ENCODE results near the gene KCNK3.

KCNK3 gene

DNA sequence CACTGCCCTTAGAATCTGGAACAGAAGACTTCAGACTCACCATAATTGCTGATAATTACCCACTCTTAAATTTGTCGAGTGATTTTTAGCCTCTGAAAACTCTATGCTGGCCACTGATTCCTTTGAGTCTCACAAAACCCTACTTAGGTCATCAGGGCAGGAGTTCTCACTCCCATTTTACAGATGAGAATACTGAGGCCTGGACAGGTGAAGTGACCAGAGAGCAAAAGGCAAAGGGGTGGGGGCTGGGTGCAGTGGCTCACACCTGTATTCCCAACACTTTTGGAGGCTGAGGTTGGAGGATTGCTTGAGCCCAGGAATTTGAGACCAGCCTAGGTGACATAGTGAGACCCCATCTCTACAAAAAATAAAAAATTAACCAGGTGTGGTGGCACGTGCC lies 36.8 kb downstream of the KCNK3 start:
- no peak overlapping the region for H3K4me3 ChIP-seq (ENCODE audit: low read length)
- H3K27ac ChIP-seq (ENCODE audit: low read length), result no peak overlapping the region
- H3K27me3 ChIP-seq (ENCODE audit: insufficient read depth, low read length), result no peaks in the 10 kb centered on the region
- no peaks in the 10 kb centered on the region for H3K36me3 ChIP-seq (ENCODE audit: insufficient read depth, low read depth, low read length)
- H3K9ac ChIP-seq (ENCODE audit: low read depth, low read length), result no peak overlapping the region
- no peaks in the 10 kb centered on the region for H3K4me1 ChIP-seq (ENCODE audit: insufficient read depth, low read length)
- H3K9me3 ChIP-seq (ENCODE audit: insufficient read depth, low read depth, low read length), result no peaks in the 10 kb centered on the region

DNA sequence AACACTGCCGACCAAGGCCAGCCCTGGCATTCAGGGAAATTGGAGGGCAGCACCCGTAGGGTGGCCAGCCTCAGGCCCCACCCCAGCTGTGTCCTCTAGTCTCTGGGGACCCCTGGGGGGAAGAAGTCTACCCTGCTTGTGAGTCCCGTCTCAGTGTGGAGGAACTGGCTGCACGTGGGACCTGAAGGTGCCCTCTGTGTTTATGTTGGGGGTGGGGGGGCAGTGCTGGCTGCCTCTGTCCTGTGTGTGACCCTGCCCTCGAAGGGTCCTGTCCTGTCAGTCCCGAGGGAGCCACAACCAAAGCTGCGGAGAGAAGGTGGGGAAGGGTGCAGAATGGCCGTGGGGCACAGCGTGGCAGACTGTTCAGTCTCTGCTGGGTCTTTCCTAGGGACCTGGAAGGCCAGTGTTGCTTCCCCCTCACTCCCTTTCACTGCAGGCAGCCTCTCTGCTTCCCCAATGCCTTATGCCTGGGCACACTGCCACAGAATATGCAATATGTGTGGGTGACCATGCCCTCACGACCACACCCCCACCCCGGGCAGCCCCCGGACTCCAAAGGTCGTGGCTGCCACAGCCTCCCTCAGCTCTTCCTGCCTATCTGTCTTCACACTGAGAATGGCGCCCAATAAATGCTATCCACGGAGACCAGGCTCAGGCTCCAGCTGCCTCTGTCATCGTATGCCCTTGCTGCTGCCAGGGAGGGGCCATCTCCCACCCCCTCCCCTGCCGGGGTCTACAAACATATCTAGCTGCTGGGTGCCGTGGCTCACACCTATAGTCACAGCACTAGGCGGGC lies 38.2 kb downstream of the KCNK3 start:
- Histone ChIP-seq H3K4me1 (ENCODE audit: insufficient read depth, low read length) (no peaks in the 10 kb centered on the region), H3K27ac (ENCODE audit: low read length) (no peak overlapping the region), H3K9me3 (ENCODE audit: insufficient read depth, low read depth, low read length) (no peaks in the 10 kb centered on the region), H3K27me3 (ENCODE audit: insufficient read depth, low read length) (no peaks in the 10 kb centered on the region), H3K9ac (ENCODE audit: low read depth, low read length) (no peak overlapping the region), H3K36me3 (ENCODE audit: insufficient read depth, low read depth, low read length) (no peaks in the 10 kb centered on the region), H3K4me3 (ENCODE audit: low read length) (no peak overlapping the region)

DNA sequence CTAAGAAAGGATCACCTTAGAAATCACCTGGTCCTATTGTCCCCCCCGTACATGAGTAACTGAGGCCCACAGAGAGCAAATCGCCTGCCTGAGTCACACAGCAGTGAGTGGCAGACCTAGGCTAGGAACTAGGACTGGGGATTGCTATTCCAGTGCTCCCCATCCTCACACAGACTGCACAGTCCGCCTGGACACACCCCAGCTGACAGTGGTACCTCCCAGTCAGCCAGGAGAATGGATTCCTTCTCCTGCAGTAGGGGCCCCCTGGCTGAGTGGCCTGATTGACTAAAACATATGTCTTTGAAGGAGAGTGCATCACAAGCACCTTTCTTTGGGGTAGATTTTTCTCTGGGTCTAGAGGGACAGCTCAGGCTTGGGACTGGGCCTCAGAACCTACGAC lies 39.2 kb downstream of the KCNK3 start:
- Histone ChIP-seq H3K4me3 (ENCODE audit: low read length) (no peak overlapping the region), H3K9ac (ENCODE audit: low read depth, low read length) (no peak overlapping the region), H3K27ac (ENCODE audit: low read length) (no peak overlapping the region), H3K9me3 (ENCODE audit: insufficient read depth, low read depth, low read length) (no peaks in the 10 kb centered on the region), H3K36me3 (ENCODE audit: insufficient read depth, low read depth, low read length) (no peaks in the 10 kb centered on the region), H3K4me1 (ENCODE audit: insufficient read depth, low read length) (no peaks in the 10 kb centered on the region), H3K27me3 (ENCODE audit: insufficient read depth, low read length) (no peaks in the 10 kb centered on the region)

DNA sequence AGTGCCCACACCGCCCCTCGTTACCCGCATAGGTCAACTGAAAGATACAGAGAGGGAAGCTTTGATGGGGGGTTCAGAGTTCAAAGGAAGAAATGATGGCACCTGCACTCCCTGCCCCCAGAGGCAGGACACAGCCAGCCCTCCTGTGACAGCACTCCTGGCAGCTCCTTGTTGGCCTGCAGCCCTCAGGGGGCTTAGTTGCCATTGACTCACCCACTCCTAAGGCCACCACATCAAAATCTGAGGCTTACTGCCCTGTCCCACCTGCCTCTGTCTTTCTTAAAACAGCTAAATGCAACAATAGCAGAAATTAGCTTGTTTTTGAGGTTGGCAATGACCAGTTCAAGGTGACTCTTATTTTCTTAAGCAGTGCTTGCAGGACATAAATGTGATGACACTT lies 39.9 kb downstream of the KCNK3 start:
- H3K9ac ChIP-seq (ENCODE audit: low read depth, low read length), result no peak overlapping the region
- H3K27me3 ChIP-seq (ENCODE audit: insufficient read depth, low read length), result no peaks in the 10 kb centered on the region
- H3K27ac ChIP-seq (ENCODE audit: low read length), result no peak overlapping the region
- no peaks in the 10 kb centered on the region for H3K9me3 ChIP-seq (ENCODE audit: insufficient read depth, low read depth, low read length)
- H3K36me3 ChIP-seq (ENCODE audit: insufficient read depth, low read depth, low read length), result no peaks in the 10 kb centered on the region
- no peak overlapping the region for H3K4me3 ChIP-seq (ENCODE audit: low read length)
- no peaks in the 10 kb centered on the region for H3K4me1 ChIP-seq (ENCODE audit: insufficient read depth, low read length)

DNA sequence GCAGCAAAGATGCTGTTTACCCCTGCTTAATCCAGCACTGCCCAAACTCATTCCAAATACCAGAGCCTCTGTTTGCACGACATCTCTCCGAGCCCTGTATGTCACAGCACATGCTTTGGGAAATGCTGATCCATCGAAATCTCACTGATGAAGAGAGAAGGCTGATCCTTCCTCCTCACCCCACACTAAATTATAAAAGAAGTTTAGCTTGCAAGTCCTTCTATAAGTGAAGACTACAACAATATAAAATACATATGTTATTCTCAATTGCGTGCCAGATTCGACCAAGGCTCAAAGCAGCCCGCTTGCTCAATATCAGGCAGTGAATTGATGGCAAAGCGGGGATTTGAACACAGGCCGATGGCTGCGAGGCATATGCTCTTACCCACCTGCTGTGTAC lies 40.9 kb downstream of the KCNK3 start:
- no peaks in the 10 kb centered on the region for H3K27me3 ChIP-seq (ENCODE audit: insufficient read depth, low read length)
- no peak overlapping the region for H3K4me3 ChIP-seq (ENCODE audit: low read length)
- no peak overlapping the region for H3K27ac ChIP-seq (ENCODE audit: low read length)
- no peak overlapping the region for H3K9ac ChIP-seq (ENCODE audit: low read depth, low read length)
- H3K9me3 ChIP-seq (ENCODE audit: insufficient read depth, low read depth, low read length), result no peaks in the 10 kb centered on the region
- no peaks in the 10 kb centered on the region for H3K36me3 ChIP-seq (ENCODE audit: insufficient read depth, low read depth, low read length)
- H3K4me1 ChIP-seq (ENCODE audit: insufficient read depth, low read length), result no peaks in the 10 kb centered on the region

DNA sequence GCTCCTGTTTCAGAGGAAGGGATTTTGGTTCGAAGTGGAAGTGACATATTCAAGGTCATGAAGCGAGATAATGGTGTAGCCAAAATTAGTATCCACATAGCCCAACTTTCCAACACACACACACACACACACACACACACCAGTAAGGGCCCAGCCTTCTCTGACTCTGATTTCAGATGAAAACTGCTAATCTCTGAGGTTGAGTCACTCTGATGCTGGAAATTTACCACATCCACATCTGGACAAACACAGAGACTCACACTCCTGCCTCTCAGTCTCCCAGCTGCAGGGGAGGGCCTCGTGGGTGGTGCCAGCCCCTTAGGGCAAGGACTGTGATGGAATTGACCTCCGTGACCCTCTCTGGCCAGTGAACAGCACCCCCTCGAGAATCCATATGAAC lies 42.6 kb downstream of the KCNK3 start:
- Histone ChIP-seq H3K9ac (ENCODE audit: low read depth, low read length) (no peak overlapping the region), H3K9me3 (ENCODE audit: insufficient read depth, low read depth, low read length) (no peaks in the 10 kb centered on the region), H3K4me3 (ENCODE audit: low read length) (no peak overlapping the region), H3K4me1 (ENCODE audit: insufficient read depth, low read length) (no peaks in the 10 kb centered on the region), H3K27ac (ENCODE audit: low read length) (no peak overlapping the region), H3K36me3 (ENCODE audit: insufficient read depth, low read depth, low read length) (no peaks in the 10 kb centered on the region), H3K27me3 (ENCODE audit: insufficient read depth, low read length) (no peaks in the 10 kb centered on the region)

DNA sequence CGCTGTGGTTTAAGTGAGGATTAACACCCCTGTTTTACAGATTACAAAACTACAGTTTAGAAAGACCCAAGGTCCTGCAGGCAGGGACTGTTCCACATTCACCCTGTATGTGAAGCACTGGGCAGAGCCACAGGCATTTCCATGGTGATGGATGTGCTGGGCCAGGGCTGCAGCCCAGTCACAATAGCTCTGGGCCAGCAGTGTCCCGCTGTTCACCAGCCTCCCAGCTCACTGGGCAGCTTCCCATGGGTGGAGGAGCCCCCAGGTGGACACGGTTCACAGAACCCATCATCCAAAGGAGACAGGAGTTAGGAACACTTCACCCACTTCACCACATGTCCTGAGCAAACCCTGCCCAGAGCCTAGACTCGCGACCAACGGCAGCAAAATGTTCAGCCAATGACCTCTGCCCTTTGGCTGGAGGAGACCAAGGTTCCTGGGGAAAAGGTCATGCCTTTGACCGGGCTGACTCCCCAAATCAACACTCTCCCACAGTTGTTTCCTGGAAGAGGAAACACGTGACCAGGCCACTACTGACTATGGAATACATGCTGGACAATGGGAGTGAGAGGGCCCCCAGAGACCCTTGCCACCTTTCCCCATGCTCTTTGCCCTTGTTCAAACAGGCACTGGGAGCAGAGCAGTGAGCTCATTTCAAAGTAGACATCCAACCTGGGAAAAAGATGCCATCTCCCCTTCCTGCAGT lies 43.5 kb downstream of the KCNK3 start:
- no peak overlapping the region for H3K27ac ChIP-seq (ENCODE audit: low read length)
- no peaks in the 10 kb centered on the region for H3K36me3 ChIP-seq (ENCODE audit: insufficient read depth, low read depth, low read length)
- H3K9me3 ChIP-seq (ENCODE audit: insufficient read depth, low read depth, low read length), result no peaks in the 10 kb centered on the region
- H3K9ac ChIP-seq (ENCODE audit: low read depth, low read length), result no peak overlapping the region
- H3K27me3 ChIP-seq (ENCODE audit: insufficient read depth, low read length), result no peaks in the 10 kb centered on the region
- no peak overlapping the region for H3K4me3 ChIP-seq (ENCODE audit: low read length)
- no peaks in the 10 kb centered on the region for H3K4me1 ChIP-seq (ENCODE audit: insufficient read depth, low read length)

DNA sequence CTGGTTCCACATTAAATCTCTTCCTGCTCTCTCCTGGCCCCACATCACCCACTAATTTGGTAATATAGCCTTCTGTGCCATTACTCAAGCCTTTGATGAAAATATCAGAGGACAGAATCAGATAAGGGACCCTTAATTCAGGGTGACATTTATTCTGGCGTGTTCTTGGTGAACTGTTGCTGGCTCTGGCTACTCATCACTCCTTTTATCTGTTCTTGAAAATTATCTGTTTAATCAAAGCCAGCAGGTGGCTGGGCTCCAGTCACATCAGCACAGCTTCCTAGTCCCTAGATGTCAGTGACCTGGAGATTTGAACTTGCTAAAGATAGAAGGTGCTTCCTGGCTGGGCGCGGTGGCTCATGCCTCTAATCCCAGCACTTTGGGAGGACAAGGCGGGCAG lies 44.7 kb downstream of the KCNK3 start:
- Histone ChIP-seq H3K36me3 (ENCODE audit: insufficient read depth, low read depth, low read length) (no peaks in the 10 kb centered on the region), H3K9me3 (ENCODE audit: insufficient read depth, low read depth, low read length) (no peaks in the 10 kb centered on the region)

DNA sequence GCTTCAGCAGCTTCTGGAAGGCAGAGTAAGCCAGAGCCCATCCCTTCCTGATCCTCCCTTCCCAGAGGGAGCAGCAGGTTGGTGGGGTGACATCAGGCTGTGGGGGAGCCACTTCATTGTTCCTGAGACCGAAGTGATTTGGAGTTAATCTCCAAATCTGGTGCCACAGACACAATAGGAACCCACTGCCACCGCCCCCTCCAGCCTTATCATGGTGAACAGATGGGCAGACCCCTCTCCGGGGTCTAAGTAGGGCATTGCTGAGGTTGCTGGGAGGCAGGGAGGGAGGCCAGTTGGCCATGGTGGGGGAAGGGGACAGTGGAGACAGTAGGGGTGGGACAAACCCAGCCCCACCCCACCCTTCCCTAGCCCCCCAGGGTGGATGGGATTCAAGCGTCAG lies 46.0 kb downstream of the KCNK3 start:
- no peaks in the 10 kb centered on the region for H3K36me3 ChIP-seq (ENCODE audit: insufficient read depth, low read depth, low read length)
- H3K9me3 ChIP-seq (ENCODE audit: insufficient read depth, low read depth, low read length), result no peaks in the 10 kb centered on the region
- no peaks in the 10 kb centered on the region for H3K27me3 ChIP-seq (ENCODE audit: insufficient read depth, low read length)
- H3K4me1 ChIP-seq (ENCODE audit: insufficient read depth, low read length), result no peaks in the 10 kb centered on the region
- H3K9ac ChIP-seq (ENCODE audit: low read depth, low read length), result no peak overlapping the region
- H3K27ac ChIP-seq (ENCODE audit: low read length), result no peak overlapping the region
- H3K4me3 ChIP-seq (ENCODE audit: low read length), result no peak overlapping the region

More for the DNA sequence above, 44.7 kb downstream of the KCNK3 start:
- H3K27me3 ChIP-seq (ENCODE audit: insufficient read depth, low read length), result no peaks in the 10 kb centered on the region
- no peak overlapping the region for H3K4me3 ChIP-seq (ENCODE audit: low read length)
- H3K4me1 ChIP-seq (ENCODE audit: insufficient read depth, low read length), result no peaks in the 10 kb centered on the region
- H3K9ac ChIP-seq (ENCODE audit: low read depth, low read length), result no peak overlapping the region
- H3K27ac ChIP-seq (ENCODE audit: low read length), result no peak overlapping the region

DNA sequence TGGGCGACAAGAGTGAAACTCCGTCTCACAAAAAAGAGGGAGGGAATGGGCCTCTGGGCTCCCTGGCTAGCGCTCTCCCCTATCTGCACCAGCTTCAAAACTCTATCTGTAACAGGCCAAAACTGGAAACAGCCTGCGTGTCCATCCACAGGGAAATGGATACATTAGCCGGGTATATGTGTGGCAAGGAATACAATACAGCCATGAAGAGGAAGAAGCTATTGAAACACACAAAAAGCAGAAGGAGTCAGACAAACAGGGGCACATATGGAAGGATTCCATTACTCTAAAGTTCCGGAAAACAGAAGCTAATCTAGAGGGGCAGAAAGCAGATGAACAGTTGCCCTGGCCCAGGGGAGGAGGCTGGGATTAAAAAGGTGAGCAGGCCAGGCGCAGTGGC lies 47.0 kb downstream of the KCNK3 start:
- no peaks in the 10 kb centered on the region for H3K36me3 ChIP-seq (ENCODE audit: insufficient read depth, low read depth, low read length)
- H3K4me3 ChIP-seq (ENCODE audit: low read length), result no peak overlapping the region
- H3K4me1 ChIP-seq (ENCODE audit: insufficient read depth, low read length), result no peaks in the 10 kb centered on the region
- H3K27me3 ChIP-seq (ENCODE audit: insufficient read depth, low read length), result no peaks in the 10 kb centered on the region
- H3K9me3 ChIP-seq (ENCODE audit: insufficient read depth, low read depth, low read length), result no peaks in the 10 kb centered on the region
- no peak overlapping the region for H3K27ac ChIP-seq (ENCODE audit: low read length)
- H3K9ac ChIP-seq (ENCODE audit: low read depth, low read length), result no peak overlapping the region

DNA sequence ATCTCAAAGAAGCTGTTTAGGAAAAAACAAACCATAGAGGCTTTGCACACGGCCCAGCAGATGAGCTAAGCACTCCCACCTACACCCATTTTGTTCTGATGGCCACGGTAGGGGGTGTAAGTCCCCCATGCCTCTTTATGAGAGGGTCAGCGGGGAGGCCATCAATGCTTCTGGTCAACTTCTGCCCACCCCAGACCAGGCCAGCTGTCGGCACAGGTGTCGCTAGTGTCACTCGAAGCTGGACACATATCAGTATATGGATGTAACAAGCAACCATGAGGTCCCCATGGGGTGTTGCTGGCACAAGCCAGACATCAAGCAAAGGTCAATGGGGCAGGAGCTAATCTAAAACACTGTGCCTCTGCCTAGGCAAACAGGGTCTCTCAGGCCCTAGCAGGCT lies 47.8 kb downstream of the KCNK3 start:
- Histone ChIP-seq H3K27me3 (ENCODE audit: insufficient read depth, low read length) (no peaks in the 10 kb centered on the region), H3K9ac (ENCODE audit: low read depth, low read length) (no peak overlapping the region), H3K27ac (ENCODE audit: low read length) (no peak overlapping the region), H3K9me3 (ENCODE audit: insufficient read depth, low read depth, low read length) (no peaks in the 10 kb centered on the region), H3K4me1 (ENCODE audit: insufficient read depth, low read length) (no peaks in the 10 kb centered on the region), H3K4me3 (ENCODE audit: low read length) (no peak overlapping the region), H3K36me3 (ENCODE audit: insufficient read depth, low read depth, low read length) (no peaks in the 10 kb centered on the region)

DNA sequence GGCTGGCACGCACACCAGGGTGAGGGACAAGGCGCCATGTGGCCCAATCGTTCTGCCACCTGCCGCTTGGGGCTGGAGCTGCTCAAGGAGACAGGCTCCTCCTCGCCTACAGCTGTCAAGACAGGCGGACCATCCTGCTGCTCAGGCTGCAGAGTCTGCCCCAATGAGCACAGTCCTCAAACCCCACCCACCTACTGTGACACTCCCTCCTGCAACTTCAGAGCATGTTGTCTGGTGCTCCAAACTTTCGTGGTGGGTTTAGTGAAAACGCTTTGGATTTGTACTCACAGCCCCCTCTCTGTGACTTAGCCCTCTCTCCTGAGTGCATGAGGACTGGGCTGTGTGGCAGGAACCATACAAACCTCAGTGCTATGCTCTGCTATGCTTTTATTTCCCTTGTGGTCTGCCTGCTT lies 48.4 kb downstream of the KCNK3 start:
- Histone ChIP-seq H3K27ac (ENCODE audit: low read length) (no peak overlapping the region), H3K9ac (ENCODE audit: low read depth, low read length) (no peak overlapping the region)

More for the DNA sequence above, 48.4 kb downstream of the KCNK3 start:
- Histone ChIP-seq H3K36me3 (ENCODE audit: insufficient read depth, low read depth, low read length) (no peaks in the 10 kb centered on the region), H3K4me3 (ENCODE audit: low read length) (no peak overlapping the region), H3K9me3 (ENCODE audit: insufficient read depth, low read depth, low read length) (no peaks in the 10 kb centered on the region), H3K27me3 (ENCODE audit: insufficient read depth, low read length) (no peaks in the 10 kb centered on the region), H3K4me1 (ENCODE audit: insufficient read depth, low read length) (no peaks in the 10 kb centered on the region)

Measured in iPS-20b (cell line).